ENCODE results near the gene PDIA4. TPM values are rescaled to one million over a fixed set of nuclear protein-coding genes. Genes with fewer than 3 reads are reported as not detected.

Gene PDIA4, protein sequence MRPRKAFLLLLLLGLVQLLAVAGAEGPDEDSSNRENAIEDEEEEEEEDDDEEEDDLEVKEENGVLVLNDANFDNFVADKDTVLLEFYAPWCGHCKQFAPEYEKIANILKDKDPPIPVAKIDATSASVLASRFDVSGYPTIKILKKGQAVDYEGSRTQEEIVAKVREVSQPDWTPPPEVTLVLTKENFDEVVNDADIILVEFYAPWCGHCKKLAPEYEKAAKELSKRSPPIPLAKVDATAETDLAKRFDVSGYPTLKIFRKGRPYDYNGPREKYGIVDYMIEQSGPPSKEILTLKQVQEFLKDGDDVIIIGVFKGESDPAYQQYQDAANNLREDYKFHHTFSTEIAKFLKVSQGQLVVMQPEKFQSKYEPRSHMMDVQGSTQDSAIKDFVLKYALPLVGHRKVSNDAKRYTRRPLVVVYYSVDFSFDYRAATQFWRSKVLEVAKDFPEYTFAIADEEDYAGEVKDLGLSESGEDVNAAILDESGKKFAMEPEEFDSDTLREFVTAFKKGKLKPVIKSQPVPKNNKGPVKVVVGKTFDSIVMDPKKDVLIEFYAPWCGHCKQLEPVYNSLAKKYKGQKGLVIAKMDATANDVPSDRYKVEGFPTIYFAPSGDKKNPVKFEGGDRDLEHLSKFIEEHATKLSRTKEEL
- total RNA-seq: 10 to 100 TPM; 80.0 to 86.0 TPM
- polyA plus RNA-seq: 10 to 100 TPM; 24.4 to 47.7 TPM
- long read RNA-seq, donor 1, transcript PDIA4-201 (10 exons, 2,903 nt): major isoform, 335 of 445 reads
- long read RNA-seq, donor 1, transcript PDIA4-203 (3 exons, 632 nt): minor isoform, 12 of 445 reads
- long read RNA-seq, donor 1, partial matches to known transcripts: 77 of 445 reads
- long read RNA-seq, donor 1, other reads (novel, unspliced or antisense): 21 of 445 reads
- long read RNA-seq, donor 2, transcript PDIA4-201 (10 exons, 2,903 nt): major isoform, 70 of 111 reads
- long read RNA-seq, donor 2, partial matches to known transcripts: 28 of 111 reads
- long read RNA-seq, donor 2, other reads (novel, unspliced or antisense): 11 of 111 reads

DNA sequence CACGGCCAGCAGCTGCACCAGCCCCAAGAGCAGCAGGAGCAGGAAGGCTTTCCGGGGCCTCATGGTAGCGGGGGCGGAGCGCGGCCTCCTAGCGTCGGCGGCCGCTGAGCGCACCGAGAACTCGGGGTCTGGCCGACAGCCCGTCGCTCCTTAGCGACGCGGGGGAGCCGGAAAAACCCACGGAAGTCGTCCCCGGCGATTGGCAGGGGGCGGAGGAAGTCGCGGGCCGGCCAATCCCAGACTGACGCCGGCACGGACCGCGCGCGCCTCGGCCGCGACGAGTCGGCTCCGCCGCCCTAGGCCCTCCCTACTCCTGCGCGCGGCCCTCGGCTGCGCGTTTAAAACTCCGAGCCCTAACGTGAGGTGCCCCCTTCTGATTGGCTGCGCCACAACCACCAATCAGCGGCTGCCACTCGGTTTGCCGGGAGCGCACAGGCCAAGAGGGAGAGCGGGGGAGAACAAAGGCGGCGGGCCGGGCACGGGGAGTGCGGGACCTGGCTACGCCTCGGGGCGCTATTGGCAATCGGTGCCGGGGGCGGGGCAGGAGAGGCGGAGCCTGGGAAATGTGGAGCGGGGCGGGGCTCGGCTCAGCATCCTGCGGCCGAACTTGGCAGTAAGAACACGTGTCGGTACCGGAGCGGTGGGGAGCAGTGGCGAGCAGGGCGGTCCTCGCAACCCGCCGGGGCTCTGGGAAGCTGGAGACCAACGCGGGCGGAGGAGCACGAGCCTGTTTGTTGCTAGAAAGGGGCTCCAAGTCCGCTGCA, at the start of gene PDIA4:
TSS of gene PDIA4 (minus strand) at position 160 of the 764 bp plus-strand sequence. CDS start at position 63, 97 bp downstream.
- 0 to 1% methylated on average over 82 to 87 of the region's 87 CpGs for WGBS, 2 donors
- H3K27me3 ChIP-seq (ENCODE audit: control insufficient read depth in 1 of 2, insufficient read depth in 2 of 2, low read length in 1 of 2): no peaks in the 10 kb centered on the region
- intact Hi-C loops (cut with DNase I): loop anchor here (1.0 to 2.0 kb wide), 4 partner anchors 36 to 98 kb away; partner anchors contain the start of genes ZNF425 (in 1 of the 2) and ZNF786 (in 1 of the 2)
- peak within 1 kb of the TSS; percentile 62 to 77 for H3K4me3 ChIP-seq (ENCODE audit: low read length in 2 of 2)
- no peaks in the 10 kb centered on the region for H3K9me3 ChIP-seq (ENCODE audit: control insufficient read depth, low read length)
- DNase-seq (peak; percentile 100), ATAC-seq (ENCODE audit: low FRiP score) (peak; percentile 100)
- no peaks in the 10 kb centered on the region for H3K4me1 ChIP-seq (ENCODE audit: control insufficient read depth in 1 of 2, insufficient read depth in 2 of 2, low read length in 2 of 2)
- H3K36me3 ChIP-seq (ENCODE audit: control insufficient read depth in 1 of 2, insufficient read depth in 2 of 2, low read length in 1 of 2): no peaks in the 10 kb centered on the region
- peak within 1 kb of the TSS; percentile 20 to 66 for H3K27ac ChIP-seq (ENCODE audit: low read depth in 1 of 2, low read length in 2 of 2)

DNA sequence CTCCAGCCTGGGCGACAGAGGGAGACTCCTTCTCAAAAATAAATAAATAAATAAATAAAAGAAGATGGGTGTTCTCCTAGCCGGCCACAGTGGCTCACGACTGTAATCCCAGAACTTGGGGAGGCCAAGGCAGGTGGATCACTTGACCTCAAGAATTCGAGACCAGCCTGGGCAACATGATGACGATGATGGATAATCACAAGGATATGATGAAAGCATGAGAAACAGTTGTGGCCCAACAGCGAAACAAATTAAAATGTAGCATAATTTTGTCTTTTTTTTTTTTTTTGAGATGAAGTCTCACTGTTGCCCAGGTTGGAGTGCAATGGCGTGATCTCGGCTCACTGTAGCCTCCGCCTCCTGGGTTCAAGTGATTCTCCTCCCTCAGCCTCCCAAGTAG, 49.3 kb upstream of the PDIA4 start:
- no peak overlapping the region for H3K4me3 ChIP-seq (ENCODE audit: low read length in 2 of 2)
- DNase-seq (peak in 1 of 2 donors; percentile 5), ATAC-seq (ENCODE audit: low FRiP score) (no peak)
- H3K36me3 ChIP-seq (ENCODE audit: control insufficient read depth in 1 of 2, insufficient read depth in 2 of 2, low read length in 1 of 2): peaks cover 0 to 1% of the 10 kb centered on the region in 2 donors
- 86 to 90% methylated on average over 9 of the region's 9 CpGs for WGBS, 2 donors
- no peak overlapping the region for H3K27ac ChIP-seq (ENCODE audit: low read depth in 1 of 2, low read length in 2 of 2)
- no peaks in the 10 kb centered on the region for H3K27me3 ChIP-seq (ENCODE audit: control insufficient read depth in 1 of 2, insufficient read depth in 2 of 2, low read length in 1 of 2)
- H3K9me3 ChIP-seq (ENCODE audit: control insufficient read depth, low read length): no peaks in the 10 kb centered on the region
- intact Hi-C loops (cut with DNase I): no loop called here
- H3K4me1 ChIP-seq (ENCODE audit: control insufficient read depth in 1 of 2, insufficient read depth in 2 of 2, low read length in 2 of 2): no peaks in the 10 kb centered on the region

DNA sequence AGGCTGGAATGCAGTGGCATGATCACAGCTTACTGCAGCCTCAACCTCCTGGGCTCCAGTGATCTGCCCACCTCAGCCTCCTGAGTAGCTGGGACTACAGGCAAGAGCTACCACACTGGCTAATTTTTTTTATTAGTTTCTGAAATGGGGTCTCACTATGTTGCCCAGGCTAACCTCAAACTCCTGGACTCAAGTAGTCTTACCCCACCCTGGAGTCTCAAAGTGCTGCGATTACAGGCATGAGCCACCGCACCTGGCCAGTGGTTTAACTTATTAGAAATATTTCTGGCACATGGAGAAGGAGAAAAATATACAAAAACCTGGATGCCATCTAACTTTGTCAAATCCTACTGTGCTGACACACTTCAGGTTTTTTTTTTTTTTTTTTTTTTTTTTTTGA, 47.0 kb upstream of the PDIA4 start:
- Histone ChIP-seq H3K27me3 (ENCODE audit: control insufficient read depth in 1 of 2, insufficient read depth in 2 of 2, low read length in 1 of 2) (no peaks in the 10 kb centered on the region), H3K4me1 (ENCODE audit: control insufficient read depth in 1 of 2, insufficient read depth in 2 of 2, low read length in 2 of 2) (no peaks in the 10 kb centered on the region), H3K9me3 (ENCODE audit: control insufficient read depth, low read length) (no peaks in the 10 kb centered on the region), H3K36me3 (ENCODE audit: control insufficient read depth in 1 of 2, insufficient read depth in 2 of 2, low read length in 1 of 2) (peaks cover 2 to 3% of the 10 kb centered on the region in 2 donors), H3K27ac (ENCODE audit: low read depth in 1 of 2, low read length in 2 of 2) (no peak overlapping the region), H3K4me3 (ENCODE audit: low read length in 2 of 2) (no peak overlapping the region)
- DNase-seq: peak in 1 of 2 donors; percentile 12
- no peak for ATAC-seq (ENCODE audit: low FRiP score)
- WGBS, 2 donors: 94 to 97% methylated on average over 2 of the region's 2 CpGs
- intact Hi-C loops (cut with DNase I): no loop called here

DNA sequence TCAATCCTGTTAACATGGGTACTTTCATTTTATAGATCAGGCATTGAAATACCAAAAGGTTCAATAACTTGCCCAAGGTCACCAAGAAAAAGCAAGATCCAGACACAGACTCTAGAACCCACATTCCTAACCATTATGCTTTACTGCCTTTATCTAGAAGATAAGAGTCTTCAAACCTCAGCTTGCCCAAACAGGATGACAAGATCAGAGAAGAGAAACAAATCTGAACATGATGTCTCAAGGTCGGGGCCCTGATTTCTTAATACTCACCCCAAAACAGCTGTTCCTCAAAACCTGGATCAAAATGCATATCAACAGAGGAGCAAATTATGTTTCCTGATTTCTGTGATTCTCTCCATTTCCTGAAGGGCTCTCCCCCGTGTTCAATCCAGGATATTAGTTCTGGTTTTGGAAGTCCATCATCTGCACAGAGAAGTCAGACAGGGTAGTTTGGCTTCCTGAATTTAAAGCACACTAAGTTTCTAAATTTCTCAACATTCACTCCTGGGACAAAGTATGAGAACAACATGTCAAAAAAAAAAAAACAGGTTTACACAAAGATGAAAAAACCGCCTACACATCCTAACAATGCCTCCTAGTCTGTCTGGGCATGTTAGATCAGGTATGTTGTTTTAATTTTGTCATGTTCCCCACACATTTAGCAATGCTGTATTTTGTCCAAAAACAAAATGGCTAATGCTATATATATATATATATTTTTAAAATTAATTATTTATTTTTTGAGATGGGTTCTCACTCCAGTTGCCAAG, 46.0 kb upstream of the PDIA4 start:
- ATAC-seq (ENCODE audit: low FRiP score): no peak
- DNase-seq: no peak
- intact Hi-C loops (cut with DNase I): no loop called here
- no peak overlapping the region for H3K4me3 ChIP-seq (ENCODE audit: low read length in 2 of 2)
- H3K36me3 ChIP-seq (ENCODE audit: control insufficient read depth in 1 of 2, insufficient read depth in 2 of 2, low read length in 1 of 2): peaks cover 2% of the 10 kb centered on the region in 2 donors
- no peak overlapping the region for H3K27ac ChIP-seq (ENCODE audit: low read depth in 1 of 2, low read length in 2 of 2)
- no peaks in the 10 kb centered on the region for H3K4me1 ChIP-seq (ENCODE audit: control insufficient read depth in 1 of 2, insufficient read depth in 2 of 2, low read length in 2 of 2)
- H3K9me3 ChIP-seq (ENCODE audit: control insufficient read depth, low read length): no peaks in the 10 kb centered on the region
- no peaks in the 10 kb centered on the region for H3K27me3 ChIP-seq (ENCODE audit: control insufficient read depth in 1 of 2, insufficient read depth in 2 of 2, low read length in 1 of 2)
- 90 to 92% methylated on average over 3 of the region's 3 CpGs for WGBS, 2 donors

DNA sequence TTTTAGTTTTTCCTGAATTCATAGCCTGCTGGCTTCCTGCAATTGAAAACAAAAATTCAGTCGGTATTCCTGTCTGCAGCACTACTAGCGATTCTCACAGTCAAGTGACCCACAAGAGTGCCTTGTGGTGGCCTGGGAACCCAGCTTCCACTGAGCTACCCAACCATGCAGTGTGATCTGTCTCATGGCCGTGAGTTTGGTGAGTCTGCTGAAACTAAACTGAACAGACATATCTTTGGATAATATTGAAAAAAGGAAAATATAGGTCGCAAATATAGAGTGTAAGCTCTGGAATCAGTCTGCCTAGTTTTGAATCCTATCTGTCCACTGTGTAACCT, 44.1 kb upstream of the PDIA4 start:
- Histone ChIP-seq H3K36me3 (ENCODE audit: control insufficient read depth in 1 of 2, insufficient read depth in 2 of 2, low read length in 1 of 2) (peaks cover 2% of the 10 kb centered on the region in 2 donors), H3K4me1 (ENCODE audit: control insufficient read depth in 1 of 2, insufficient read depth in 2 of 2, low read length in 2 of 2) (no peaks in the 10 kb centered on the region), H3K27me3 (ENCODE audit: control insufficient read depth in 1 of 2, insufficient read depth in 2 of 2, low read length in 1 of 2) (no peaks in the 10 kb centered on the region), H3K9me3 (ENCODE audit: control insufficient read depth, low read length) (no peaks in the 10 kb centered on the region), H3K27ac (ENCODE audit: low read depth in 1 of 2, low read length in 2 of 2) (no peak overlapping the region), H3K4me3 (ENCODE audit: low read length in 2 of 2) (no peak overlapping the region)
- WGBS, 2 donors: 93 to 94% methylated on average over 4 of the region's 4 CpGs
- DNase-seq (no peak), ATAC-seq (ENCODE audit: low FRiP score) (no peak)
- intact Hi-C loops (cut with DNase I): no loop called here

DNA sequence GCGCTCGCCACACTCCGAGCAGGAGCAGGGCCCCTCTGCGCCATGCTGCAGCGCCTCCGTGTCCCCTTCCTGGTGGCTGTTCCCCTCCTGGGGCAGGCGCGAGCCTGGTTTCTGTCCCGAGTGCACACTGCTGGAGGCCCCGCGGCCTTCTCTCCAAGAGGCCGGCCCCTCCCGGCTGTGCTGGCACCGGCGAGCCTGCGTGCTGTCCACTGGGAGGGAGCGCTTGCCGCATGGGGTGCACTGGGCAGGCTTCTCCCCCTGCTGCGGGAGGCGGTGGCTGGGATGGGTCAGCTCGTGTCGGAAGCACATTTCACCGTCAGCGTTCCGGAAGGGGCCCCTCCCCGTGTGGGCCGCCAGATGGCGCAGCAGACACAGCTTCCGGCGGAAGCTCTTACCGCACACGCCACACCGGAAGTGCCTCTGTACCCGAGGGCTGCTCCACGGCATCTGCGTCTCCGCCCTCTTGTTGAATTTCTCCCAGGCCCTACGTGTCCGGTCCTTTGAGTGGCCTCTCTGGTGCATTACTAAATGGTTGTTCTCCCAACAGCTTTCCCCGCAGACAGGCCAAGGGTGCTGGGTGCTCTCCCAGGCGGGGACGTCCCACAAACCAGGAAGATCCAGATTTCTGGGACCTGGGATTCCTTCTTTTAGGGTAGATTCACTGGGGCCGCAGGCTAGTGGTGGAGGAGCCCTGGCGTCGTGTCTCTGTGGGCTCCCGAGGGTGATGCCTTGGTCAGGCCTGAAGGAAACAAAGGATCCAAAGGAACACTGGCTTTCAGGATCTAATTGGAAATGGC, 43.5 kb upstream of the PDIA4 start:
- ATAC-seq (ENCODE audit: low FRiP score): peak; percentile 50
- intact Hi-C loops (cut with DNase I): no loop called here

DNA sequence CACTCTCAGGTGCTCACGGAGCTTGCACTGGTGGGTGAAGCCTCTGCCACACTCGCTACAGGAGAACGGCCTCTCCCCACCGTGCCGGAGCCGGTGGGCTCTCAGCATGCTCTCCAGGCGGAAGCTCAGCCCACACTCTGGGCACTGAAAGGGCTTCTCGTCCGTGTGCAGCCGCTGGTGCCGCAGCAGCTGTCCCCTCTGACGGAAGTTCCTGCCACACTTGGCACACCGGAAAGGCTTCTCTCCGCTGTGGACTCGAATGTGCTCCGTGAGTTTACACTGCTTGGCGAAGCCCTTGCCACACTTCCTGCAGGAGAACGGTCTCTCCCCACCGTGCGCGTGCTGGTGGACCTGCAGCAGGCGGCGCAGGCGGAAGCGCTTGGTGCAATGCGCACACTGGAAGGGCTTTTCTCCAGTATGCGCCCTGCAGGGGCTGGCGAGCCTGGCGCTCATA, 42.9 kb upstream of the PDIA4 start:
- 94 to 96% methylated on average over 29 of the region's 29 CpGs for WGBS, 2 donors
- Histone ChIP-seq H3K27ac (ENCODE audit: low read depth in 1 of 2, low read length in 2 of 2) (no peak overlapping the region), H3K4me3 (ENCODE audit: low read length in 2 of 2) (no peak overlapping the region), H3K9me3 (ENCODE audit: control insufficient read depth, low read length) (no peaks in the 10 kb centered on the region), H3K4me1 (ENCODE audit: control insufficient read depth in 1 of 2, insufficient read depth in 2 of 2, low read length in 2 of 2) (no peaks in the 10 kb centered on the region), H3K36me3 (ENCODE audit: control insufficient read depth in 1 of 2, insufficient read depth in 2 of 2, low read length in 1 of 2) (peaks cover 2% of the 10 kb centered on the region in 2 donors), H3K27me3 (ENCODE audit: control insufficient read depth in 1 of 2, insufficient read depth in 2 of 2, low read length in 1 of 2) (no peaks in the 10 kb centered on the region)
- ATAC-seq (ENCODE audit: low FRiP score): peak; percentile 11
- peak in 1 of 2 donors; percentile 69 for DNase-seq
- intact Hi-C loops (cut with DNase I): no loop called here

More for the DNA sequence above, 43.5 kb upstream of the PDIA4 start:
- DNase-seq: peak; percentile 53 to 73
- no peaks in the 10 kb centered on the region for H3K27me3 ChIP-seq (ENCODE audit: control insufficient read depth in 1 of 2, insufficient read depth in 2 of 2, low read length in 1 of 2)
- 72 to 76% methylated on average over 44 to 46 of the region's 46 CpGs for WGBS, 2 donors
- no peaks in the 10 kb centered on the region for H3K9me3 ChIP-seq (ENCODE audit: control insufficient read depth, low read length)
- no peak overlapping the region for H3K4me3 ChIP-seq (ENCODE audit: low read length in 2 of 2)
- peaks cover 2% of the 10 kb centered on the region in 2 donors for H3K36me3 ChIP-seq (ENCODE audit: control insufficient read depth in 1 of 2, insufficient read depth in 2 of 2, low read length in 1 of 2)
- H3K4me1 ChIP-seq (ENCODE audit: control insufficient read depth in 1 of 2, insufficient read depth in 2 of 2, low read length in 2 of 2): no peaks in the 10 kb centered on the region
- no peak overlapping the region for H3K27ac ChIP-seq (ENCODE audit: low read depth in 1 of 2, low read length in 2 of 2)

Data from aorta (tissue), 5 donors.